HFFc6 (cell line): ENCODE measurements around the gene ZNF79. TPM values are rescaled to one million over a fixed set of nuclear protein-coding genes. Genes with fewer than 3 reads are reported as not detected.
A peak's percentile ranks its signal among the peaks of the same experiment; 100 is the strongest.

ENCODE experiments used
- DNase-seq: peaks from one replicate; pipeline ENCODE4 v3.0.0-alpha.2; 2018
- H3K27ac Mint-ChIP-seq: 2 replicates; pipeline ENCODE4 v1.8.0; 2020; ENCODE audit warnings: mild to moderate bottlenecking, mixed read lengths
- H3K27me3 Mint-ChIP-seq: 2 replicates; pipeline ENCODE4 v1.8.0; 2021; ENCODE audit warnings: mild to moderate bottlenecking, moderate library complexity, mixed read lengths; ENCODE audit not compliant: insufficient read depth
- H3K36me3 Mint-ChIP-seq: 2 replicates; pipeline ENCODE4 v1.8.0; 2021; ENCODE audit warnings: low read depth, mixed read lengths
- H3K4me1 Mint-ChIP-seq: 2 replicates; pipeline ENCODE4 v1.8.0; 2020; ENCODE audit warnings: low read depth, mixed read lengths
- H3K4me3 Mint-ChIP-seq: 2 replicates; pipeline ENCODE4 v1.8.0; 2020; ENCODE audit warnings: mild to moderate bottlenecking, moderate library complexity, mixed read lengths
- H3K9me3 Mint-ChIP-seq: 2 replicates; pipeline ENCODE4 v1.8.0; 2020; ENCODE audit warnings: mild to moderate bottlenecking, mixed read lengths
- CTCF ChIP-seq: fragments of 200-600 bp; sonication (generic); IDR thresholded peaks from 2 replicates; pipeline ENCODE4 v1.5.0; 2021; ENCODE audit warnings: antibody characterized with exemption, mild to moderate bottlenecking
- total RNA-seq, 6 experiments: library from RNA; stranded (reverse); fragmentation: NEBNext Ultra II Directional; extraction: Animal tissue kit (Norgen Biotek cat#: 25700); gene quantifications; 2 replicates in 1 of 6; 3 replicates in 5 of 6; pipeline ENCODE4 v1.2.3, GENCODE V29; 2021

The ZNF79 gene
- total RNA-seq, 6 experiments from 2014 or later = 6.7 to 8.5 (median 7.6) TPM

GRCh38 chr9:127444921-127445850, 21.0 kb downstream of the ZNF79 start:
- peak overlapping the region; percentile 63 for H3K27ac Mint-ChIP-seq
- peaks cover 25% of the 10 kb centered on the region for H3K27me3 Mint-ChIP-seq
- no peak for TF ChIP-seq CTCF
- peaks cover 88% of the 10 kb centered on the region for H3K36me3 Mint-ChIP-seq
- peaks cover 76% of the 10 kb centered on the region for H3K9me3 Mint-ChIP-seq
- peaks cover 42% of the 10 kb centered on the region for H3K4me1 Mint-ChIP-seq
- 0 out of 2 replicates have a peak overlapping the region, but pooled peaks have one; percentile 16 for H3K4me3 Mint-ChIP-seq
- peak; percentile 13 for DNase-seq

GRCh38 chr9:127445851-127446712, 21.9 kb downstream of the ZNF79 start:
- peaks cover 46% of the 10 kb centered on the region for H3K4me1 Mint-ChIP-seq

GRCh38 chr9:127446713-127447415, 22.7 kb downstream of the ZNF79 start:
- H3K4me3 Mint-ChIP-seq = peak overlapping the region; percentile 97; the same call in 1 of the 2 replicates
- H3K4me1 Mint-ChIP-seq = peaks cover 46% of the 10 kb centered on the region

More at GRCh38 chr9:127445851-127446712, 21.9 kb downstream of the ZNF79 start:
- Mint-ChIP-seq H3K4me3 (0 out of 2 replicates have a peak overlapping the region, but pooled peaks have one; percentile 17), H3K27ac (peak overlapping the region; percentile 63), H3K9me3 (peaks cover 77% of the 10 kb centered on the region), H3K27me3 (peaks cover 33% of the 10 kb centered on the region), H3K36me3 (peaks cover 88% of the 10 kb centered on the region)
- DNase-seq = no peak
- no peak for TF ChIP-seq CTCF

GRCh38 chr9:127447416-127448111, 23.4 kb downstream of the ZNF79 start:
- peaks cover 35% of the 10 kb centered on the region for H3K27me3 Mint-ChIP-seq
- peak overlapping the region; percentile 97 for H3K4me3 Mint-ChIP-seq
- peak; percentile 6 for DNase-seq
- peaks cover 51% of the 10 kb centered on the region for H3K4me1 Mint-ChIP-seq
- no peak; the same call in 1 of the 2 replicates for TF ChIP-seq CTCF
- peaks cover 74% of the 10 kb centered on the region for H3K9me3 Mint-ChIP-seq
- peaks cover 82% of the 10 kb centered on the region for H3K36me3 Mint-ChIP-seq
- H3K27ac Mint-ChIP-seq = peak overlapping the region; percentile 94

More at GRCh38 chr9:127446713-127447415, 22.7 kb downstream of the ZNF79 start:
- H3K27me3 Mint-ChIP-seq = peaks cover 35% of the 10 kb centered on the region
- H3K36me3 Mint-ChIP-seq = peaks cover 88% of the 10 kb centered on the region
- no peak for TF ChIP-seq CTCF
- H3K27ac Mint-ChIP-seq = peak overlapping the region; percentile 94
- no peak for DNase-seq
- H3K9me3 Mint-ChIP-seq = peaks cover 74% of the 10 kb centered on the region
